H1 (cell line): ENCODE results near the gene SLC9A5. TPM values are rescaled to one million over a fixed set of nuclear protein-coding genes. Genes with fewer than 3 reads are reported as not detected.

Experiments used
- ATF2 ChIP-seq: IDR thresholded peaks from 2 replicates; pipeline ENCODE4 v1.6.1; 2012; ENCODE audit warnings: low read length, inconsistent platforms
- CBX8 ChIP-seq: fragments of 300-800, 300-1000 bp; sonication (generic); IDR thresholded peaks from 2 replicates; pipeline ENCODE4 v1.7.1; 2016; ENCODE audit warnings: low read depth, low read length, borderline replicate concordance
- SUZ12 ChIP-seq: fragments of 200-600 bp; sonication (generic); IDR thresholded peaks from 2 replicates; pipeline ENCODE4 v1.6.1; 2012; ENCODE audit warnings: mild to moderate bottlenecking, inconsistent platforms, low read length, moderate library complexity, mixed read lengths
- TBP ChIP-seq: IDR thresholded peaks from 2 replicates; pipeline ENCODE4 v1.6.1; 2011; ENCODE audit warnings: low read depth, low read length, improper control_type of control experiment
- polyA plus RNA-seq, 7 experiments: library from polyadenylated mRNA; depleted of rRNA in 3 of 7; stranded (reverse) in 5 of 7; unstranded in 2 of 7; fragments of >200 nt in 5 of 7; fragments of 200-250 nt in 2 of 7; gene quantifications; 1 replicate in 5 of 7; 2 replicates in 1 of 7; 4 replicates in 1 of 7; pipeline versions ENCODE4 v1.2.1 to v1.2.3, GENCODE V29; 2011 to 2013; ENCODE audit warnings: missing spikeins in 2 of 7, mixed read lengths in 2 of 7
- total RNA-seq: library from RNA; stranded (reverse); fragmentation: NEBNext Ultra II Directional; extraction: Animal tissue kit (Norgen Biotek cat#: 25700); gene quantifications from 2 replicates; pipeline ENCODE4 v1.2.1, GENCODE V29; 2021

SLC9A5 gene
- total and polyA plus RNA-seq, 2 of the 8 experiments (the other 6 are each of a cell fraction or from before 2014, with no cell fraction given), result 7.9 to 8.6 TPM

DNA sequence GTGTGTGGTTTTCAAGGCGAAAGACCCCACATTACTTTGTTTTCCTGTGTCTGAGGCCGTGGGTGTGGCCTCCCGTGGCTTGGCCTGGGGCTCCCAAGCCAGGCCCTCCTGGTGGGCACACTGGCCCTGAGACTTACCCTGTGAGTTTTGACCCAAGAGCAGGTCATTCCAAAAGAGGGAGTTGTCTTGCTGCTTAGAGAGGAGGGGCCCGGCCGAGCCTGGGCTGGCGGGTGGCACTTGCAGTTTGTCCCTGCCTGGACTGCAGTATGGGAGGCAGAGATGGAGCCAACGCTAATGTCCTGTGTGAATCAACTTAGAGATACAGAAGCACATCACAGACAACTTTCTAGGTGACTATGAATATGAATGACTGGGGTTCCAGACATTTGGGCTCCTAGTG, 53.3 kb downstream of the SLC9A5 start (continued):
- TF ChIP-seq CBX8 (no peak), ATF2 (no peak), TBP (no peak), SUZ12 (no peak)
